ENCODE data around the gene CPXM2. TPM values are rescaled to one million over a fixed set of nuclear protein-coding genes. Genes with fewer than 3 reads are reported as not detected.

CPXM2 gene
- total and polyA plus RNA-seq, 2 donors (not counting 1 experiment from before 2014, with no cell fraction given) = not detected

DNA sequence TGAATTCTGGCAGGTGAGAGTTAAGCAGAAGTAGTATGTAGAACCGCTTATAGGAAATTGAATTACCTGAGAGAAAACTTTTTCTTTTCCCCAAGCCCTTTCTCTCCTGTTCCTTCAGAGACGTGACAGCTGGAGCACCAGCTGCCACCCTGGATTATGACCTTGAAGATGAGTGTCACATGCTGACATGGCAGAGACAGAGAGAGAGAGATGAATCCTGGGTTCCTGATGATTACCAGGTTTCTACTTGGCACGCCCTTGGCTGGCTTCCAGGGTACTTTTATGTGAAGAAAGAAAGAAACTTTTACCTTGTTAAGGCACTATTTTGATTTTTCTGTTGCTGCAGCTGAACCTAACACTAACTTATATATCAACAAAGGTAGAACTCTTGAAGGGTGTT is 125.6 kb downstream of the CPXM2 start:
- Histone ChIP-seq H3K4me3 (ENCODE audit: control extremely low read depth in 1 of 5, extremely low read depth in 1 of 5, insufficient read depth in 1 of 5, low read depth in 2 of 5, low read length in 4 of 5) (no peak overlapping the region), H3K9me3 (ENCODE audit: control extremely low read depth in 1 of 3, control insufficient read depth in 2 of 3, insufficient read depth in 1 of 3, low read length in 2 of 3) (peaks cover 0 to 10% (median 0%) of the 10 kb centered on the region in 3 donors), H3K36me3 (replicated peaks in 1 of 2; ENCODE audit: control extremely low read depth in 1 of 2, control insufficient read depth in 1 of 2, extremely low read depth in 1 of 2, insufficient read depth in 2 of 2, low read length in 1 of 2) (no peaks in the 10 kb centered on the region), H3K4me2 (replicated peaks; ENCODE audit: low read depth, low read length, poor library complexity, severe bottlenecking) (no peak overlapping the region), H2AFZ (ENCODE audit: insufficient read depth, low read depth, low read length, poor library complexity, severe bottlenecking) (no peak overlapping the region), H3K4me1 (ENCODE audit: control insufficient read depth in 2 of 2, insufficient read depth in 2 of 2, low read length in 2 of 2) (no peaks in the 10 kb centered on the region), H3K79me2 (ENCODE audit: control insufficient read depth, insufficient read depth, low read length) (no peaks in the 10 kb centered on the region), H3K27me3 (replicated peaks in 1 of 4; ENCODE audit: control extremely low read depth in 1 of 4, control insufficient read depth in 3 of 4, insufficient read depth in 4 of 4, low read length in 3 of 4) (peaks cover 0 to 6% (median 0%) of the 10 kb centered on the region in 4 experiments), H4K20me1 (ENCODE audit: control insufficient read depth, insufficient read depth, low read length, poor library complexity, severe bottlenecking) (no peaks in the 10 kb centered on the region), H3K27ac (ENCODE audit: low read length in 2 of 2) (no peak overlapping the region), H3K9ac (ENCODE audit: low read length) (no peak overlapping the region)
- ChIA-PET POLR2A (no interaction called here), CTCF (no interaction called here)
- intact Hi-C loops (cut with micrococcal nuclease) = no loop called here
- WGBS (ENCODE audit: insufficient coverage) = 60% methylated on average over 1 of the region's 3 CpGs
- no peak for TF ChIP-seq EZH2 (IDR thresholded peaks at IDR 0.05; ENCODE audit: borderline replicate concordance, insufficient read depth, low read depth, low read length, poor library complexity, severe bottlenecking)
- TF ChIP-seq, protein P1, sequence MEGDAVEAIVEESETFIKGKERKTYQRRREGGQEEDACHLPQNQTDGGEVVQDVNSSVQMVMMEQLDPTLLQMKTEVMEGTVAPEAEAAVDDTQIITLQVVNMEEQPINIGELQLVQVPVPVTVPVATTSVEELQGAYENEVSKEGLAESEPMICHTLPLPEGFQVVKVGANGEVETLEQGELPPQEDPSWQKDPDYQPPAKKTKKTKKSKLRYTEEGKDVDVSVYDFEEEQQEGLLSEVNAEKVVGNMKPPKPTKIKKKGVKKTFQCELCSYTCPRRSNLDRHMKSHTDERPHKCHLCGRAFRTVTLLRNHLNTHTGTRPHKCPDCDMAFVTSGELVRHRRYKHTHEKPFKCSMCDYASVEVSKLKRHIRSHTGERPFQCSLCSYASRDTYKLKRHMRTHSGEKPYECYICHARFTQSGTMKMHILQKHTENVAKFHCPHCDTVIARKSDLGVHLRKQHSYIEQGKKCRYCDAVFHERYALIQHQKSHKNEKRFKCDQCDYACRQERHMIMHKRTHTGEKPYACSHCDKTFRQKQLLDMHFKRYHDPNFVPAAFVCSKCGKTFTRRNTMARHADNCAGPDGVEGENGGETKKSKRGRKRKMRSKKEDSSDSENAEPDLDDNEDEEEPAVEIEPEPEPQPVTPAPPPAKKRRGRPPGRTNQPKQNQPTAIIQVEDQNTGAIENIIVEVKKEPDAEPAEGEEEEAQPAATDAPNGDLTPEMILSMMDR (IDR thresholded peaks at IDR 0.05) = no peak
- no peak overlapping the region for H3K27ac Mint-ChIP-seq
- no peaks in the 10 kb centered on the region for H3K9me3 Mint-ChIP-seq (ENCODE audit: insufficient read depth)
- H3K4me1 Mint-ChIP-seq = no peaks in the 10 kb centered on the region
- no peak for ATAC-seq (ENCODE audit: low read depth)
- H3K27me3 Mint-ChIP-seq = peaks cover 31% of the 10 kb centered on the region
- H3K4me3 Mint-ChIP-seq = no peak overlapping the region
- no peak for DNase-seq

DNA sequence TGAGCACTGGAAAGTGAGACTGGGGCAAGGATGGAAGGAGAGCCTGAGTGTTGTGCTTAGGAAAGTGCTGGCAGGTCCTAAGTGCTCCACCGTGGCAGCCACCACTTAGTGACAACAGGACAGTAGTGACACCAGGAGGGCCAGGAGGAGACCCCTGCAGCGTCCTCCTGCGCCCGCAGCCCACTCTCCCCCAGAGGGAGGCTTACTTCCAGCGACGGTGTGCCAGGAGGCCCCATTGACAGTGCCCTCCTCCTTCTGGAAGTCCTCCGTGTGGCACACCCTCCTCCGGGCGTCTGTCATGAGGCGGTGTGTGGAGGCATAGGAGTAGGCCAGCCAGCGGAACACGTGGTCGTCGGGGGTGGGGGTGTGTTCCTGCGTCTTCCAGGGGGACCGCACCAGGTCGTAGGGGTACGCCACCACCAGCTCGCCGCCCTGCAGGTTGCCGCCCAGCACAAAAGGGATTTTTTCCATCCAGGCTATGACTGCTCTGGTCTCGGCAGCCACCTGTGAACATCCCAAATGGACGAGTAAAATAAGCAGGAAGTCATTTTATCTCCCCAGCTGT is 129.9 kb downstream of the CPXM2 start:
- no peaks in the 10 kb centered on the region for H3K9me3 Mint-ChIP-seq (ENCODE audit: insufficient read depth)
- Histone ChIP-seq H3K79me2 (ENCODE audit: control insufficient read depth, insufficient read depth, low read length) (no peaks in the 10 kb centered on the region), H3K4me2 (replicated peaks; ENCODE audit: low read depth, low read length, poor library complexity, severe bottlenecking) (no peak overlapping the region), H3K27ac (ENCODE audit: low read length in 2 of 2) (no peak overlapping the region), H3K36me3 (replicated peaks in 1 of 2; ENCODE audit: control extremely low read depth in 1 of 2, control insufficient read depth in 1 of 2, extremely low read depth in 1 of 2, insufficient read depth in 2 of 2, low read length in 1 of 2) (no peaks in the 10 kb centered on the region), H3K4me3 (ENCODE audit: control extremely low read depth in 1 of 5, extremely low read depth in 1 of 5, insufficient read depth in 1 of 5, low read depth in 2 of 5, low read length in 4 of 5) (no peak overlapping the region), H3K9me3 (ENCODE audit: control extremely low read depth in 1 of 3, control insufficient read depth in 2 of 3, insufficient read depth in 1 of 3, low read length in 2 of 3) (peaks cover 0 to 11% (median 0%) of the 10 kb centered on the region in 3 donors), H4K20me1 (ENCODE audit: control insufficient read depth, insufficient read depth, low read length, poor library complexity, severe bottlenecking) (no peaks in the 10 kb centered on the region), H3K27me3 (replicated peaks in 1 of 4; ENCODE audit: control extremely low read depth in 1 of 4, control insufficient read depth in 3 of 4, insufficient read depth in 4 of 4, low read length in 3 of 4) (peaks cover 0 to 6% (median 0%) of the 10 kb centered on the region in 4 experiments), H3K9ac (ENCODE audit: low read length) (no peak overlapping the region), H2AFZ (ENCODE audit: insufficient read depth, low read depth, low read length, poor library complexity, severe bottlenecking) (no peak overlapping the region), H3K4me1 (ENCODE audit: control insufficient read depth in 2 of 2, insufficient read depth in 2 of 2, low read length in 2 of 2) (no peaks in the 10 kb centered on the region)
- peaks cover 28% of the 10 kb centered on the region for H3K27me3 Mint-ChIP-seq
- no peak for DNase-seq
- no peaks in the 10 kb centered on the region for H3K4me1 Mint-ChIP-seq
- ChIA-PET POLR2A (no interaction called here), CTCF (no interaction called here)
- H3K27ac Mint-ChIP-seq = no peak overlapping the region
- TF ChIP-seq EZH2 (IDR thresholded peaks at IDR 0.05; ENCODE audit: borderline replicate concordance, insufficient read depth, low read depth, low read length, poor library complexity, severe bottlenecking) = no peak
- TF ChIP-seq, protein P1 (IDR thresholded peaks at IDR 0.05) = no peak
- intact Hi-C loops (cut with micrococcal nuclease) = no loop called here
- no peak overlapping the region for H3K4me3 Mint-ChIP-seq
- ATAC-seq (ENCODE audit: low read depth) = no peak
- 80% methylated on average over 21 of the region's 23 CpGs for WGBS (ENCODE audit: insufficient coverage)
